Kidney (tissue), 14 donors: ENCODE results near the gene SNX6. TPM values are rescaled to one million over a fixed set of nuclear protein-coding genes. Genes with fewer than 3 reads are reported as not detected.

Experiments used
- DNase-seq, 5 donors: peaks; one replicate each; pipeline ENCODE4 v3.0.0-alpha.2; 2013 to 2020
- FAIRE-seq: peaks from 2 replicates; lab custom pipeline; 2012; peaks lifted over from hg19 to GRCh38; lab: Jason Lieb, UNC
- H3K27ac ChIP-seq, 2 donors: one replicate each; pipeline ENCODE4 v1.7.0; 2013; ENCODE audit warnings: low read depth in 2 of 2, low read length in 2 of 2, inconsistent platforms in 1 of 2
- H3K27me3 ChIP-seq: one replicate; pipeline ENCODE4 v1.7.1; 2013; ENCODE audit warnings: low read length, inconsistent platforms; ENCODE audit not compliant: control insufficient read depth, insufficient read depth
- H3K36me3 ChIP-seq, 3 donors: one replicate each; pipeline versions ENCODE4 v1.7.0 to v1.7.1; 2013; ENCODE audit warnings: low read length in 3 of 3, control low read depth in 1 of 3, inconsistent platforms in 1 of 3; ENCODE audit not compliant: insufficient read depth in 3 of 3, control insufficient read depth in 2 of 3
- H3K4me1 ChIP-seq, 3 donors: one replicate each; pipeline versions ENCODE4 v1.7.0 to v1.7.1; 2013; ENCODE audit warnings: low read length in 3 of 3, inconsistent platforms in 1 of 3, low read depth in 1 of 3; ENCODE audit not compliant: control insufficient read depth in 2 of 3, insufficient read depth in 2 of 3
- H3K4me3 ChIP-seq, 3 donors: one replicate each; pipeline versions ENCODE4 v1.7.0 to v1.8.1; 2013; ENCODE audit warnings: low read length in 3 of 3, control low read depth in 1 of 3, inconsistent platforms in 1 of 3
- H3K9ac ChIP-seq, 3 donors: one replicate each; pipeline versions ENCODE4 v1.7.0 to v1.7.1; 2013; ENCODE audit warnings: low read length in 3 of 3, control low read depth in 1 of 3, inconsistent platforms in 1 of 3
- H3K9me3 ChIP-seq, 3 donors: one replicate each; pipeline versions ENCODE4 v1.7.0 to v1.7.1; 2013; ENCODE audit warnings: low read length in 3 of 3, control low read depth in 1 of 3, inconsistent platforms in 1 of 3; ENCODE audit not compliant: control insufficient read depth in 2 of 3, insufficient read depth in 1 of 3
- CTCF ChIP-seq: IDR thresholded peaks from 3 replicates; pipeline ENCODE4 v1.5.1; 2012; ENCODE audit warnings: mild to moderate bottlenecking, moderate library complexity, borderline replicate concordance; ENCODE audit not compliant: insufficient read depth; ENCODE audit errors: extremely low read depth
- intact Hi-C: fragments of 100-400 bp; cut with DNase I; formaldehyde crosslinking; loops from one replicate; pipeline ENCODE4 v1.11.1; 2022
- polyA plus RNA-seq: library from polyadenylated mRNA; stranded (reverse); fragments of 350-450 nt; fragmentation: Illumina TruSeq; extraction: RNeasy Lipid Tissue Mini Kit (QIAGEN cat#74804); gene quantifications from one replicate; pipeline ENCODE4 v1.2.3, GENCODE V29; 2014; ENCODE audit warnings: low read depth, low replicate concordance; ENCODE audit not compliant: insufficient read depth
- total RNA-seq: library from RNA; stranded (reverse); fragmentation: NEBNext Ultra II Directional; extraction: Animal tissue kit (Norgen Biotek cat#: 25700); gene quantifications from one replicate; pipeline ENCODE4 v1.2.1, GENCODE V29; 2021
- donor health status: control.
- donor health status: control.
- donor health status: control.
- donor health status: control.
- donor health status: control.
- donor health status: DM: yes; HTN: yes; CAD: no.
- donor health status: Normal renal cell carcinoma (clear cell type).

SNX6 gene
- total and polyA plus RNA-seq, 2 donors from 2014 or later, result 46.1 to 83.2 TPM

DNA sequence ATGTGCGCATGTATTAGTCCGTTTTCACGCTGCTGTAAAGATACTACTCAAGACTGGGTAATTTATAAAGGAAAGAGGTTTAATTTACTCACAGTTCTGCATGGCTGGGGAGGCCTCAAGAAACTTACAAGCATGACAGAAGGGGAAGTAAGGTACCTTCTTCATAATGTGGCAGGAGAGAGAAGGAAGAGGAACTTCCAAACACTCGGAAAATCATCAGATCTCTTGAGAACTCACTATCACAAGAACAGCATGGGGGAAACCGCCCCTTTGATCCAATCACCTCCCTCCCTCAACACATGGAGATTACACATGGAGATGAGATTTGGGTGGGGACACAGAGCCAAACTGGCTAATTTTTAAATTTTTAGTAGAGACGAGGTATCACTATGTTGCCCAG is 41.8 kb upstream of the SNX6 start:
- Histone ChIP-seq H3K36me3 (no peaks in the 10 kb centered on the region), H3K27ac (no peak overlapping the region), H3K27me3 (no peaks in the 10 kb centered on the region), H3K9ac (no peak overlapping the region), H3K4me3 (no peak overlapping the region), H3K9me3 (no peaks in the 10 kb centered on the region), H3K4me1 (no peaks in the 10 kb centered on the region)
- intact Hi-C loops, result no loop called here
- no peak for DNase-seq
- FAIRE-seq, result no peak
- TF ChIP-seq CTCF, result no peak

DNA sequence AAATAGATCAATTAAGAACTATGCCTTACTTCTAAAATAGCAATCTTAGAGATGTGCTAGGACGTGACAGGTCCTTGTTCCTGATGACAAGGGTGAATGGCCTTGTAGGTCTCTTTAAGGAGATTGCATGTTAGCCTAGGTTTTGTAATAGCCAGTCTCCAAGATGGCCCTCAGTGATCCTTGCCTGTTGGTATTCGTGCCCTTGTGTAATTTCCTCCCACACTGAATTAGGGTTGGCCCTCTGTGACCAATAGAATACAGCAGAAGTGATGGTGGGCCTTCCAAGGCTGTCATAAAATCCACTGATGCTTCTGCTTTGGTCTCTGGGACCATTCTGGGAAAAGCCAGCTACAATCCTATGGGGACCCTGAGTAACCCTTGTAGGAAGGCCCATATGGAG is 38.2 kb upstream of the SNX6 start:
- FAIRE-seq (no peak), DNase-seq (no peak)
- TF ChIP-seq CTCF, result no peak
- no peaks in the 10 kb centered on the region for H3K9me3 ChIP-seq
- H3K27me3 ChIP-seq, result no peaks in the 10 kb centered on the region
- H3K4me3 ChIP-seq, result no peak overlapping the region
- H3K36me3 ChIP-seq, result no peaks in the 10 kb centered on the region
- intact Hi-C loops, result no loop called here
- peaks cover 0 to 2% (median 0%) of the 10 kb centered on the region in 3 donors for H3K4me1 ChIP-seq
- no peak overlapping the region for H3K27ac ChIP-seq
- H3K9ac ChIP-seq, result no peak overlapping the region

DNA sequence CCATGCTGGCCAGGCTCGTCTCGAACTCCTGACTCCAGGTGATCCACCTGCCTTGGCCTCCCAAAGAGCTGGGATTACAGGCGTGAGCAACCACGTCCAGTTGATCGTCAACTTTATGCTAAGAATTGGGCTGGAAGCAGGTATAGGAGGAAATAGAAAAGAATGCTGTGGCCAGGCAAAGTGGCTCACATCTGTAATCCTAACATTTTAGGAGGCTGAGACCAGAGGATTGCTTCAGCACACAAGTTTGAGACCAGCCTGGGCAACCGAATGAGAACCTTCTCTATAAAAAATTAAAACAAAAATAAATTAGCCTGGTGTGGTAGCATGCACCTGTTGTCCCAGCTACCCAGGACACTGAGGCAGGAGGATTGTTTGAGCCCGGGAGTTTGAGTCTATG is 37.1 kb upstream of the SNX6 start:
- no peak for TF ChIP-seq CTCF
- FAIRE-seq (no peak), DNase-seq (no peak)
- intact Hi-C loops, result no loop called here
- Histone ChIP-seq H3K9ac (no peak overlapping the region), H3K36me3 (no peaks in the 10 kb centered on the region), H3K9me3 (no peaks in the 10 kb centered on the region), H3K27ac (no peak overlapping the region), H3K4me3 (no peak overlapping the region), H3K27me3 (no peaks in the 10 kb centered on the region), H3K4me1 (peaks cover 0 to 2% (median 0%) of the 10 kb centered on the region in 3 donors)
